Activated CD8-positive, alpha-beta memory T cell treated with anti-CD3 and anti-CD28 coated beads, Interleukin-2, amount 50 U/mL, for 24 hours (primary cell): ENCODE results near the gene AFF2.
"Not testable (repeated sequence)": the region's sequence is repeated elsewhere in the genome, so short reads cannot be mapped to it uniquely, and the experiment has no call there.

ENCODE experiments used
- DNase-seq: peaks from one replicate; pipeline ENCODE4 v3.0.0-alpha.2; 2020; ENCODE audit errors: extremely low read depth

The AFF2 gene

DNA sequence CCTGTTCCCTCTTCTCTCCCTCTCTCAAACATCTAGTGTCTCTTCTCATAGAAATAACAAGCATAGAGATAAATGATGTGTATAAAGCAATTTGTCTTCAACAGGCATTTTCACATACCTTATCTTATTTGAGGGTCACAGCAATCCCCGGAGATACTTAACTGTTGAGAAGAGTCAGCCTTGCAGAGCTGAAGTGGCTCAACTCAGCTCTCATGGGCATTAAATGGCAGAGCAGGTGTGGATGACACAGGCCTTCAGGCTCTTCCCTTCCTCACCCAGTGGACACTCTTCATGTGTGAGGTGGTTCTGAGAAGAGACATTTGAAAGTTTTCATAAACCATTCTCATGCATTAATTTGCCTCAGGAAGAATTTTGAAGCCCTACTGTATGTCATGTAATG lies 134.2 kb downstream of the AFF2 start:
- no peak for DNase-seq

DNA sequence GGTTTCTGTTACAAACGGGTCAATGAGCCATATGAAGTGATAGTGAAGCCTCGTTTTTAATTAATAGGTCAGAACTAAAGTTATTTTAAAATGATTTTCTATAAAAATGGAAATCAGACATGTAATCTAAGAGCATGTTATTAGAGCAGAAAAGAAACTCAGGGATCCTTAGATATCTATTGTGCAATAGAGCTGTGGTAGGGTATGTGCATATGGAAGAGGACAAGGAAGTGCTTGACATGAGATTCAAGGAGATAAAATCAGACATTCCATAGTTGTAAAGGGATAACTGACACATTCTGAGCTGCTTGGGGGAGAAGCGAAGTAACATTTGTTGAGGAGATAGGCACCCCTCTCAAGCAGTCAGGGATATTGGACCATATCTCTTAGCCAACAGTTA lies 143.0 kb downstream of the AFF2 start:
- DNase-seq: no peak

DNA sequence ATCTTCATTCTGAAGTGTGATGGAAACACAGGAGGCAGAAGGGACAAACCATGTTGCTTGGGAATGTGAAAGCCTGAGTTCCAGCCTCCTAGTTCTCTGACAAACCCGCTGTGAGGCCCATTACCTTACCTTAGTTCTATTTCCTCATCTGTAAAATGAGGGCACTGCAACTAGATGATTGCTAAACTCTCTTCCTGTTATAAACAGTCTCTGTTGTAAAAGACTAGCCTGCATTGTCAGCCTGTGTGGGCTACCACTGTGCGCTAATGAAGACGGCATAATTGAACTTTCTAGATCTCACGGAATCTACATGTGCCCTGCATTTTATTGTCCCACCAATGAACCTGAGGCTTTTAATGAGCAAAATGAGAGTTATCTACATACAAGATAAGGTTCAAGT lies 147.2 kb downstream of the AFF2 start:
- DNase-seq: no peak

DNA sequence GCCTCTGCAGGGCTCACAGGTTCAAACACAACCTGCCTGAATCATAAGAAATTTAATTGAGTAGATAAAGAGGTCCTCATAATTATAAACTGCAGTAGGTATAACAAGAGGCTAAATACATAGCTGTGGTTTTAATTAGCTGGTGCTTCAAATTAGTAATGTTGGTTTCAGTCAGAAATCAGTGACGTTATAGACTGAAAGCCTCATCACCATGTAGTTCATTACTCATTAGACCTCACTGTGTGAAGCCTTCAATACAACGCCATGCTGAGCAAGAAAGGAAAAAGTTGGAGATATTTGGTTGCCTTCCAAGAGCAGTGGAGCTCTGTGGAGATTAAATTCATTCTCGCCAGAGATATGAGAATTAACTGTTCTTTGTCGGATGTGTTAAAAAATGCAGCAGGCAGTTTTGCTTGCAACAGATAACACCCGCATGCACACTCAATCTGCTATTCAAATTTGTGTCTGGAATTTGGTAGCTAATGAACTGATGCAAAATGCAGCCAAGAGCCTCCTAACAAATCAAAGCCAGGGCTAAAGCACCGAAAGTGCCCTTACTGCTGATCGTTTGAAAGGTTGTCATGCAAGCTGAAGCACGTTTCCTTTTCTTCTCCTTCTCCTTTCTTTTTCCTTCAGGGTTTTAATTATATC lies 148.9 kb downstream of the AFF2 start:
- DNase-seq: no peak

DNA sequence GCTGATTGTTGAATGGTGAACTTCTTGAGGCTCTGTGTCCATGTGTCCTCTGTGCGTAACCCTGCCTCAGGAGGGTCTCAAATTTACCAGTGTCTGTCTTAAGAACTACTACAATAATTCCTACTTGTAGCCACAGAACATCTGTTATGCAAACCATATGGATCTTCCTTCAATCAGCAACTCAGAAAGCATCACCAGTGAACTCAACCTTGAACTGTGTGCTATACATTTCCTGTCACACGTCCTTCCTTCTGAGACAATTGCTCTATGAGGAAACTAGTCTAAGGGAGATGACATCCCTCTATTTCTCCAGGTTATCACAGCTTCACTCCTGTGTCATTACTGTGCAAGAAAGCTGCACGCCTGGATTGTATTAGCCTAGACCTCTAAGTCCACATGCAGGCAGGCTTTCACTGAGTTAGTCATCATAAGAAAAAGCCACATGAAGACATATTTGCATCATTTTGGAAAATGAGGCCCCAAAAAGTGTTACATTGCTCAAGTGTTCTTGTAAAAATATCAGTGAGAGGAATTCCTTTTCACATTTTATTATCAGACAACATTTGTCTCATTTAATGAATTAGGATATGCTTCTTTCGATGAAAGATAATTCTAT lies 157.8 kb downstream of the AFF2 start:
- DNase-seq: no peak

DNA sequence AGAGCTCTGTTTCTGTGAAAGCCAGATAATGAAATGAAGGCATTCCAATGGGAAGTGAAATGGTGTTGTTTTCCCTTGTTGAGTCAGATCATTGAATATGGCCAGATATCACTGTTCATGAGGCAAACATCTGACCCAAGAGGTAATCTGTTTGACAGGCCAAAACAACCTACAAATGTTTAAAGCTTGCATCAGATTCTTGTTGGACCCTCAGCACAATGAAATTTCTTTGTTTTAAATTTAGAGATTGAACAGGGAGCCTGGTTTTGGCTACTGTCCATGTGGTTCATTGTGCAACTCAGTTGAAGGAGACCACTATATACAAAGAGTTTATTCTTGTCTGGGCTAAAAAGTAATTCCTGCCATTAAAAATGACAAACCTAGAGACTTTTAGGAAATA lies 159.1 kb downstream of the AFF2 start:
- DNase-seq: no peak

DNA sequence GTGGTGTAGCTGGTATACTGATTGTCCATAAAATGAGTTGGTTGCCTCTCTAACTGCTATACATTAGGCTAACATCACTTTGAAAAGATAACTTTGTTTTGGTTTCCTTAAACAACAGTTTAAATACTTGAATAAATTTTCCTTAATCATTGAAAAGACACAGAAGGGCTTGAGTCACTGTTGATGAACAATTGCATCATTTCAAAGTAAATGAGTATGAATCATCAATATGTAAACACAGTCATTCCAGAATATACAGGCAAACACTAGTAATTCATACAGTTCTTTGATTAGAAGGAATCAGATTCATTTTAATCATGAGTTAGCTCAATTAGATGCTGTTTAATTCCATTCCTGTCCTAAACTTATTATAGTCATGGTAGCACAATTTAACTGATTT lies 160.6 kb downstream of the AFF2 start:
- DNase-seq: no peak

DNA sequence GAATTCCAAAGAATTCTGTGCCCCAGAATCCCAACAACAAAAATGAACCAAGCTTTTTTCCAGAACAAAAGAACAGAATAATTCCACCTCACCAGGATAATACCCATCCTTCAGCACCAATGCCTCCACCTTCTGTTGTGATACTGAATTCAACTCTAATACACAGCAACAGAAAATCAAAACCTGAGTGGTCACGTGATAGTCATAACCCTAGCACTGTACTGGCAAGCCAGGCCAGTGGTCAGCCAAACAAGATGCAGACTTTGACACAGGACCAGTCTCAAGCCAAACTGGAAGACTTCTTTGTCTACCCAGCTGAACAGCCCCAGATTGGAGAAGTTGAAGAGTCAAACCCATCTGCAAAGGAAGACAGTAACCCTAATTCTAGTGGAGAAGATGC lies 161.6 kb downstream of the AFF2 start:
- no peak for DNase-seq

DNA sequence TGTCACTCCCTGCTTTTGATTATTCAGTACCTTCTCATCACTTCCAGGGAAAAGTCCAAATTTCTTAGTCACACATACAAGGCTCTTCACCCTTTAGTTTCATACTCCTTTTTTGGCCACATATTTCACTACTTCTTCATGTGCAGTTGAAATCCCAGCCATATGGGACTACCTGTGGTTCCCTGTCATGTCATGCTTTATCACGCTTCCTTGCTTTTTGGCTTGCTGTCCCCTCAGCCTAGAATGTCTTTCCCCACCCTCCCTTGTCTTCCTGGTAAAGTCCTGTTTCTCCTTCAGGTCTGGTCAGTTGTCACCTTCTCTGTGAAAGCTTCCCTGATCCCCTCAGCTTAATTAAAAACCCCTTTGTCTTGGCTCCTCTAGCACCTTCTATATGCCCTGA lies 163.8 kb downstream of the AFF2 start:
- no peak for DNase-seq

DNA sequence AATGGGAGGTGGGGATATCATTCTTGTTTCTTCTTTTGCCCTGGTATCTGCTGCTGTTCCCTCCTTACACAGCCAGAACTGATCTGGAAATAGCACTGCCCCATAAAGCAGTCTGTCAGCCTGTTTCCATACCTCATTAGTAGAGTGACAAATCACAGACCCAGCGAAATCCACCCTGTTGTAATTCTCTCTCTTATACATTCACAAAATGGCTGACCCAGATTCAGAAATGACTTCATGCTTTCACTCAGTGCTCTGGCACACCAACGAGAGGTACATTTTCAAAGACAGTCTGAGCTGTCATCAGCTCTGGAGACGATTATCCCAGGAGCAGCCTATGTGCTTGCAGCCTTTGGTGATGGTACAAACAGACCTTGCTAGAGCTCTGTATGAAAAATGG lies 164.6 kb downstream of the AFF2 start:
- DNase-seq: no peak

DNA sequence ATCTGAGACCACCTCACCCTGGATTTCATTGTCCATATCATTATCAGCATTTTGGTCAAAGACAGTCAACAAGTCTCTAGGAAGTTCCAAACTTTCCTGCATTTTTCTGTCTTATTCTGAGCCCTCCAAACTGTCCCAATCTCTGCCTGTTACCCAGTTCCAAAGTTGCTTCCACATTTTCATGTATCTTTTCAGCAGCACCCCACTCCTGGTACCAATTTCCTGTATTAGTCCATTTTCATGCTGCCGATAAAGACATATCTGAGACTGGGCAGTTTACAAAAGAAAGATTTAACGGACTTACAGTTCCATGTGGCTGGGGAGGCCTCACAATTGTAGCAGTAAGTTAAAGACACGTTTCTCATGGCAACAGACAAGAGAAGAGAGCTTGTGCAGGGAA lies 168.8 kb downstream of the AFF2 start:
- not testable (repeated sequence) for DNase-seq

DNA sequence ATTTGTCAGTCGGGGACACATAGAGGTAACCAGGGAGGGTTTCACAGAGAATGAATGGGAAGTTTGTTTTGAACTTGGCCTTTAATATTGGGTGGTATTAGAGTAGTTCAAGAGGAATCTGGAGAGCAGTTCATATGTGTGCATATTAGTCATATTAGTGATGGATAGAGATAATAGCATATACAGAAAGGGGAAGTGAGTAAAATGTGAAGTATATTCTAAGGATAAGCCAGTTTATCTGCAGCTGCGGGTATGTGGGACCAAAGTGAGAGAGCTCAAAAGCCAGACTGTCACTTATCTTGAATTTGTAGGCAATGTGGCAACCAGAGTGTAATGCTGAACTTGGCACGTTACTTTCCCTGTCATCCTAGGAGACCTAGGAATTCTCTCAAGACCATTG lies 169.9 kb downstream of the AFF2 start:
- no peak for DNase-seq

DNA sequence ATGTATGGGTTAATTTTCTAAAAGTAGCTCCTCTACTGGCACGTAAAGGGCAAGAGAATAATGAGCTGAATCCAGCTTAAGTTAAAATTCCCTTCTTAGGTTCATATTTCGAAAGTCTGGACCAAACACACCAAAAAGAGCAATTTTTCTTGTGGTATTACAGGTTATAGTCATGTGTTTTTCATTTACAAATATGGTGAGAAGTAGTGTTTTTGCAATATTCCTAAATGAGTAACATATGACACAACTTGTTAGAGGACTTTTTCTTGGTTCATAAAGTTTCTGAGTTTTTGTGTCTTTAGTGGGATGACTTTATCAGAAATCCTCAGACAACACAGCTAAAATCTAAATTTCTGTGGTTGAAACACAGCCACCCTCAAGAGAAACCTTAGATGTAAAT lies 172.1 kb downstream of the AFF2 start:
- no peak for DNase-seq

DNA sequence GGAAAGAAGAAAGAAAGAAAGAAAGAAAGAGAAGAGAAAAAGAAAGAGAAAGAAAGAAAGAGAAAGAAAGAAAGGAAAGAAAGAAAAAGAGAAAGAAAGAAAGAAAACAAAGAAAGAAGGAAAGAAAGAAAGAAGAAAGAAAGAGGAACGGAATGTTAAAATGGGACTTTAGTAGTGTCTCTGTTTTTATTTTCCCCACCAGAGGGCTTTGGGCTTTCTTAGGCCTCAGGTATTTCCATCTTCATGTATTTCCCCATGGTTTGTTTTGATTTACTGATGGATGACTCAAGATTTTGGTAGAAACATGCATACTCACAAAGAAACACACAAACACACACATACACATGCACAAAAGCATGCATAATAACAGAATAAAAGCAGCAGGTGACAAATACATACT lies 181.2 kb downstream of the AFF2 start:
- DNase-seq: no peak

DNA sequence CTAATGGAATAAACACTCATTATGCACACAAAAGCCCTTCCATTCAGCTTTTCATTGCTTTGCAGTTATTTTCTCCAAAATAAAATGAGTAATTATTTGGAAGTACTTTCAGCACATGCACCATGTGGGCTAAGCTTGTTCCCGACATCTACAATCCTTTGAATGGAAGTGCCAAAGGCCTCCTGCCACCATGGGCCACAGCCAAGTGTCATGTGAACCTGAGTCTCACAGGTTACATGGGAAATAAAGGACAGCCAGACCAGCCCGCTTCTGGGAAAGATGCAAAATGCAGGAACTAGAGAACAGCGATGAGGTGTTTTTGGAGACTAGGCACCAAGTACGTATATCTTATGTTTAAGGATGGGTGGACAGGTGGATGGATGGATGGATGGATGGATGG lies 181.8 kb downstream of the AFF2 start:
- no peak for DNase-seq

DNA sequence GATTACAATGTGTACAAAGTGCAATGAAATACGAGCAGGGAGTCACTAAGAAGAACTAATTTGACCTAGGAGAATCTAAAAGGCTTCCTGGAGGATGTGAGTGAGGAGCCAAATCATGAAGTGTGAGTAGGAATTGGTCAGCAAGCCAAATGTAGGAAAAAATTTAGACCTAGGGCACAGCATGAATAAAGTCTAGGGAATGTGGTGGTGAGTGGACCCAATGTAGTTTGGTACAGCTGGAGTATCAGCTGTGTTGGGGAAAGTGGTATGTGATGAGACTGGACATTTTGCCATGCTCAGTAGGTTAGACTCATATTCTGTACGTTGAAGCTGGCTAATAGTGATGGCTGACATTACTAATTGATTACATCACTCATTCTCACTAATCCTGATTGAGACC lies 191.0 kb downstream of the AFF2 start:
- DNase-seq: no peak

DNA sequence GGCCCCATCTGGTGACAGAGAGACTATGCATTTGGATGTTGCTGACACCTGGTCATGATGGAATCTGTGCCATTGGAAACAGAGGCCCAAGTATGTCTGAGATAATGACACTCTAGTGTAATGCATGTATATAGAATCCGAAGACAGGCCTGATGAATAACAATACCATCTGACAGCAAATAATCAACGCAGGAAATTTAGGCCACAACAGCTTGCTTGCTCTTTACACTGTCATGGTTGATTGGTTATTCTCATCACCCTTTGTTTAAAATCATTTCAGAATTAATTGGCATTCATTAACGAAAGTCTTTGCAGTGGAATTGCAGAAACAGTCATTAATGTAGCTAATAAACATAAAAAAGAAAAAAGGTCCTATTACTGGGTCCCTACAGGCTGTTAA lies 194.8 kb downstream of the AFF2 start:
- no peak for DNase-seq

DNA sequence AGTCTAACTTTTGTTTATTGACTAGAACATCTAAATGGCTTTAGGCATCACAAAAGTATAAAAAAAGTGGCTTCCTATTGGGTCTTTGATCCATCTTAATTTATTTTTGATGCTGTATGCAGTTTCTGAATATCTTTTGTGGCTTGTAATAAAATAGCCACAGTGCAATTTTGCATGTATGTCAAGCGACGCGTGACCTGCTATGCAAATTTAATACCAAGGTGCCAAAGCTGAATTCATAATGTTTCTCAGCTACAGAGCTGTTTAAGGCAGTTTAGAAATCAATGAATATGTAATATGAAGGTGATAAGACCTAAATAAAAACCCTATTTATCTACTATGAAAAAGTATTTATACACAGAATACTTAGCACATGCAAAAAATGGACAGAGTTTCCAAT lies 197.8 kb downstream of the AFF2 start:
- DNase-seq: no peak

DNA sequence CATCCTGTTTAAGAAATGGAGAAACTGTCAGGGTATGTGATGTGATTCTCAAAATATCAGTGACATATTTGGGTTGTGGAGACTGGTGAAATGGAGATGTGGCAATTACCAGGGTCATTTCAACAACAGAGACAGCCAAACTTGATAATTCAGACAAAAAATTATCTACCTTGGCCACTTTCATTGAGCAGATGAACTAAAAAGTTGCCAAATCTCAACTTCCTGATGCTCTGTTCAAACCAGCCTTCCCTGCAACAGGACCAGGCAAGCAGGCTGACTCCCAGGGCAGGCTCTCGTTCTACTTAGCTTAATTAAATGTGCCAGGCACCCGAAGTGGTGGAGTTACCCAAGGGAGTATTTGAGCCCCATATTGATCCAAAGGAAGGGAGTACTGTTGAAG lies 199.6 kb downstream of the AFF2 start:
- no peak for DNase-seq

DNA sequence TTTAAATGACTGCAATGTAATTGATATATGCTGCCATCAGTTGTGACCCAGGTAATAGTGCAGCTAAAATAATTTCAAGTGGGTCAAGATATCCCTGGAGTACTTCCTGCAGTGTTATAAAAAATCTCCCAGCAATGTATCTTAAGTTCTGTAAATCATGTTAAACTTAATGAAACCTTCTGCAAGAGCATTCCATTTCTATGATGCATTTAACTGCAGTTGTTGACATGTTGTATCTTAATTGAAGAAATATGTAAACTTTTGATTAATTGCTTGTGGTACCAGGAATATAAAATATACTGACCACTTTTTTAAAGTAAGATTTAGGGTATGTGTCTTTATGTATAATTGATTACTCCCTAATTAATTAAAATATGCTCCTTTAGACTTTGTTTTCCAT lies 213.6 kb downstream of the AFF2 start:
- no peak for DNase-seq

DNA sequence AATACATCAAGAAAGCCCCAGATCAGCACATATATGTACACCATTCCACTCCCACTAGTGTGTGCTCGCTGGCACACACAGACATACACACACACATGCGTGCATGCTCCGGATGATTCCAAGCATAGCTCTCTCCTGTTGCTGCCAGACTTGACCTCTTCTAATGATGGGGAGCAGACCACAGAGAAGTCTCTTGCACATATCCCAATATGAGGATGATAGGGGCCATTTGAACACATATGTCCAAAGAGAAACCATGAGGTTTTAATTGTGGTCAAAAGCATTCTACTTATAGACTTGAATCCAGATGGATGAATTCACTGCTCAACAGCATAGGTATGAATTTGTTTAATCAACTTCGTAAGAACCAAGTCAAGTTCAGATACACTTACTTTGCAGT lies 214.9 kb downstream of the AFF2 start:
- DNase-seq: no peak

DNA sequence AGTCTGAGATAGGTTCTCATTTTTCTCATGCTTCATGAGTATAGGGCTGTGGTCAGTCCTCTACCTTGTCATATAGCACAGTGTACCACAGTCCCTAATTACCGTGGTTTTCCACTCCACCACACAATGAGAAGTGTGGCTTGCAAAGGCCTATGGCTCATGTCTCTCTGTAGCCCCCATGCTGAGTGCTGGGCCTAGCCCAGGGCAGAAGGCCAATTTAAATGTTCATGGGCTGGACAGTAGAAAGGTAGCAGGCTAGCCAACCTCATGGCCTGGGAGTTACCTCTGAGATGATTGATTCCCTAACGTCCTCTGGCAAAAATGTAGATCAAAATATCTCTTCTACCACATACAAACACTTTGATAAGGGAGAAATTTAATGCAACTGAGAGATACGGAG lies 222.5 kb downstream of the AFF2 start:
- DNase-seq: no peak

DNA sequence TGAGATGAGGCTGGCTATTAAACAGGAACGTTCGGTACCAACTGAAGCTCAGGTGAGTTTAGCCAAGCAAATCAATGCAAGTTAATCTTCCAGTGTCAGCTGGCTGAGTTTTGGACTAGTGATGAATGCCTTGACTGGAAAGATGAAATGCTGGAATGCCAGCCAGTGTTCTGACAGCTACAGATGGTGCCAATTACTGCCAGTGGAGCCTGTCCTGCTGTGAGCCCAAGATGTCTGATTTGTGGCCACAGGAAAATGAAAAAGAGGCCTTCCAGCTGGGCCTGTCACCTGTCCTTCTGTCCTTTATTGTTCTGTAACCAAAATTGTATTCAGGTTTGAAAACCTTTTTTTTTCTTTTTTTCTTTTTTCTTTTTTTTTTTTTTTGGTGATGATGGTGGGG lies 223.1 kb downstream of the AFF2 start:
- DNase-seq: no peak

DNA sequence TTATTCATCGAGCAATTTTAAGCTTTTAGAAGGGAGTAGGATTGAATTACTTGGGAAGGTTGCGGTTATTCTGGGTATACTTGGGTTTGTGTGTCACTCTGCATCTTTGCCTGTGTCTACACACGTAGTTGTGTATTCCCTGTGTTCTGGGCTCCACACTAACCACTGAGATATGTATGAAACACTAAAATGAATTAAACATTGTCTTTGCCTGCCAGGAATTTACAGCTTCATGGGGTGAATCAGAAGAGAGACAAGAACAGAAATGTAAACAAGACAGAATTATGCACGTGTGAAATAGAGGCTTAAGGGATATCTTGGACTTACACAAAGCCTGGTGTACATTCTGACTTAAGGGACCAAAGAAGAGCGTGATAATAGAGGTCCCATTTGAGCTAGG lies 228.5 kb downstream of the AFF2 start:
- no peak for DNase-seq
